ENCODE measurements around the gene BAIAP2L1. TPM values are rescaled to one million over a fixed set of nuclear protein-coding genes. Genes with fewer than 3 reads are reported as not detected.

The BAIAP2L1 gene
- total and polyA plus RNA-seq, 2 experiments from 2014 or later: 24.1 to 38.3 TPM

DNA sequence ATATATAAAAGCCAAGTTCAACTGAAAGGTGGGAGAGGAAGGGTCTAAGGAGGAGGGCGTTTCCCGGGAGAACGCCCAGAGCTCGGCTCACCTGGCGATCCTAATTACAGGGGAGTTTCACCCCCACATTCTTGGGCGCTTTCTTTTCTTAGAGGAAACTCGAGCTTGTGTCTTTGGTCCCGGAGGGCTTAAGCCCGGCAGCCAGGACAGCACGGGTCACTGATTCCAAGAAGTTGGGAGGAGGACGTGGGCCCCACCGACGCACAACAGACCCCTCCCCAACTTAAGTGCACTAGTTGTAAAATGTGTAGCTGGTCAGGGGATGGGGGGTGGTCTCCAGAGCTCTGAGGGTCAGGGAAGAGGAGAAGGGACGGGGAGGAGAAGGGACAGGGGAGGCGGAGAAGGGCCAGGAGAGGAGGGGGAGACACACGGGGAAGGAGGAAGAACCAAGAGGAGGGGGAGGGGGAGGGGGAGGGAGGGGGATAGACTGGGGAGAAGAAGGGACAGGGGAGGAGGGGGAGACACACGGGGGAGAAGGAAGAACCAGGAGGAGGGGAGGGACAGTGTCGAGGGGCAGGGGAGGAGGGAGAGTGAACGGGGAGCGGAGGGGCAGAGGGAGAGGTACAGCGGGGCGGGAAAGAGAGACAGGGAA, 874 bp downstream of the BAIAP2L1 start:
- Mint-ChIP-seq H3K4me3 (peak overlapping the region; percentile 77), H3K27me3 (ENCODE audit: insufficient read depth, low read depth, poor library complexity) (peaks cover 10% of the 10 kb centered on the region), H3K27ac (peak overlapping the region; percentile 66; the same call in 1 of the 2 replicates), H3K36me3 (ENCODE audit: low read depth) (peaks cover 15% of the 10 kb centered on the region), H3K4me1 (peaks cover 27% of the 10 kb centered on the region), H3K9me3 (peaks cover 12% of the 10 kb centered on the region)
- H4K20me1 ChIP-seq (replicated peaks; ENCODE audit: insufficient read depth): peaks cover 32% of the 10 kb centered on the region
- H2AFZ ChIP-seq: no peak overlapping the region
- TF ChIP-seq CREB1 (CRISPR knock-in tag; IDR thresholded peaks at IDR 0.05; ENCODE audit: low read depth) (no peak), STAT1 (IDR thresholded peaks at IDR 0.05; ENCODE audit: unreplicated experiment) (no peak), JUNB (IDR thresholded peaks at IDR 0.05; ENCODE audit: unreplicated experiment) (no peak), POLR2AphosphoS5 (IDR thresholded peaks at IDR 0.05; ENCODE audit: low read depth) (no peak), EZH2 (IDR thresholded peaks at IDR 0.05; ENCODE audit: low read depth, unreplicated experiment) (no peak), ZNF331 (CRISPR knock-in tag; IDR thresholded peaks at IDR 0.05; ENCODE audit: low read depth) (no peak), ZNF114 (CRISPR knock-in tag; IDR thresholded peaks at IDR 0.05) (no peak), NANOG (IDR thresholded peaks at IDR 0.05; ENCODE audit: borderline replicate concordance) (no peak), EZH2phosphoT487 (IDR thresholded peaks at IDR 0.05; ENCODE audit: unreplicated experiment) (no peak), ETS1 (IDR thresholded peaks at IDR 0.05) (no peak)
- TF ChIP-seq, protein P1, sequence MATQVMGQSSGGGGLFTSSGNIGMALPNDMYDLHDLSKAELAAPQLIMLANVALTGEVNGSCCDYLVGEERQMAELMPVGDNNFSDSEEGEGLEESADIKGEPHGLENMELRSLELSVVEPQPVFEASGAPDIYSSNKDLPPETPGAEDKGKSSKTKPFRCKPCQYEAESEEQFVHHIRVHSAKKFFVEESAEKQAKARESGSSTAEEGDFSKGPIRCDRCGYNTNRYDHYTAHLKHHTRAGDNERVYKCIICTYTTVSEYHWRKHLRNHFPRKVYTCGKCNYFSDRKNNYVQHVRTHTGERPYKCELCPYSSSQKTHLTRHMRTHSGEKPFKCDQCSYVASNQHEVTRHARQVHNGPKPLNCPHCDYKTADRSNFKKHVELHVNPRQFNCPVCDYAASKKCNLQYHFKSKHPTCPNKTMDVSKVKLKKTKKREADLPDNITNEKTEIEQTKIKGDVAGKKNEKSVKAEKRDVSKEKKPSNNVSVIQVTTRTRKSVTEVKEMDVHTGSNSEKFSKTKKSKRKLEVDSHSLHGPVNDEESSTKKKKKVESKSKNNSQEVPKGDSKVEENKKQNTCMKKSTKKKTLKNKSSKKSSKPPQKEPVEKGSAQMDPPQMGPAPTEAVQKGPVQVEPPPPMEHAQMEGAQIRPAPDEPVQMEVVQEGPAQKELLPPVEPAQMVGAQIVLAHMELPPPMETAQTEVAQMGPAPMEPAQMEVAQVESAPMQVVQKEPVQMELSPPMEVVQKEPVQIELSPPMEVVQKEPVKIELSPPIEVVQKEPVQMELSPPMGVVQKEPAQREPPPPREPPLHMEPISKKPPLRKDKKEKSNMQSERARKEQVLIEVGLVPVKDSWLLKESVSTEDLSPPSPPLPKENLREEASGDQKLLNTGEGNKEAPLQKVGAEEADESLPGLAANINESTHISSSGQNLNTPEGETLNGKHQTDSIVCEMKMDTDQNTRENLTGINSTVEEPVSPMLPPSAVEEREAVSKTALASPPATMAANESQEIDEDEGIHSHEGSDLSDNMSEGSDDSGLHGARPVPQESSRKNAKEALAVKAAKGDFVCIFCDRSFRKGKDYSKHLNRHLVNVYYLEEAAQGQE (IDR thresholded peaks at IDR 0.05; ENCODE audit: unreplicated experiment): no peak
- TF ChIP-seq, protein P2, sequence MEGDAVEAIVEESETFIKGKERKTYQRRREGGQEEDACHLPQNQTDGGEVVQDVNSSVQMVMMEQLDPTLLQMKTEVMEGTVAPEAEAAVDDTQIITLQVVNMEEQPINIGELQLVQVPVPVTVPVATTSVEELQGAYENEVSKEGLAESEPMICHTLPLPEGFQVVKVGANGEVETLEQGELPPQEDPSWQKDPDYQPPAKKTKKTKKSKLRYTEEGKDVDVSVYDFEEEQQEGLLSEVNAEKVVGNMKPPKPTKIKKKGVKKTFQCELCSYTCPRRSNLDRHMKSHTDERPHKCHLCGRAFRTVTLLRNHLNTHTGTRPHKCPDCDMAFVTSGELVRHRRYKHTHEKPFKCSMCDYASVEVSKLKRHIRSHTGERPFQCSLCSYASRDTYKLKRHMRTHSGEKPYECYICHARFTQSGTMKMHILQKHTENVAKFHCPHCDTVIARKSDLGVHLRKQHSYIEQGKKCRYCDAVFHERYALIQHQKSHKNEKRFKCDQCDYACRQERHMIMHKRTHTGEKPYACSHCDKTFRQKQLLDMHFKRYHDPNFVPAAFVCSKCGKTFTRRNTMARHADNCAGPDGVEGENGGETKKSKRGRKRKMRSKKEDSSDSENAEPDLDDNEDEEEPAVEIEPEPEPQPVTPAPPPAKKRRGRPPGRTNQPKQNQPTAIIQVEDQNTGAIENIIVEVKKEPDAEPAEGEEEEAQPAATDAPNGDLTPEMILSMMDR (conservative IDR thresholded peaks at IDR 0.05; ENCODE audit: low read depth in 2 of 2): no peak
- TF ChIP-seq, protein P3, sequence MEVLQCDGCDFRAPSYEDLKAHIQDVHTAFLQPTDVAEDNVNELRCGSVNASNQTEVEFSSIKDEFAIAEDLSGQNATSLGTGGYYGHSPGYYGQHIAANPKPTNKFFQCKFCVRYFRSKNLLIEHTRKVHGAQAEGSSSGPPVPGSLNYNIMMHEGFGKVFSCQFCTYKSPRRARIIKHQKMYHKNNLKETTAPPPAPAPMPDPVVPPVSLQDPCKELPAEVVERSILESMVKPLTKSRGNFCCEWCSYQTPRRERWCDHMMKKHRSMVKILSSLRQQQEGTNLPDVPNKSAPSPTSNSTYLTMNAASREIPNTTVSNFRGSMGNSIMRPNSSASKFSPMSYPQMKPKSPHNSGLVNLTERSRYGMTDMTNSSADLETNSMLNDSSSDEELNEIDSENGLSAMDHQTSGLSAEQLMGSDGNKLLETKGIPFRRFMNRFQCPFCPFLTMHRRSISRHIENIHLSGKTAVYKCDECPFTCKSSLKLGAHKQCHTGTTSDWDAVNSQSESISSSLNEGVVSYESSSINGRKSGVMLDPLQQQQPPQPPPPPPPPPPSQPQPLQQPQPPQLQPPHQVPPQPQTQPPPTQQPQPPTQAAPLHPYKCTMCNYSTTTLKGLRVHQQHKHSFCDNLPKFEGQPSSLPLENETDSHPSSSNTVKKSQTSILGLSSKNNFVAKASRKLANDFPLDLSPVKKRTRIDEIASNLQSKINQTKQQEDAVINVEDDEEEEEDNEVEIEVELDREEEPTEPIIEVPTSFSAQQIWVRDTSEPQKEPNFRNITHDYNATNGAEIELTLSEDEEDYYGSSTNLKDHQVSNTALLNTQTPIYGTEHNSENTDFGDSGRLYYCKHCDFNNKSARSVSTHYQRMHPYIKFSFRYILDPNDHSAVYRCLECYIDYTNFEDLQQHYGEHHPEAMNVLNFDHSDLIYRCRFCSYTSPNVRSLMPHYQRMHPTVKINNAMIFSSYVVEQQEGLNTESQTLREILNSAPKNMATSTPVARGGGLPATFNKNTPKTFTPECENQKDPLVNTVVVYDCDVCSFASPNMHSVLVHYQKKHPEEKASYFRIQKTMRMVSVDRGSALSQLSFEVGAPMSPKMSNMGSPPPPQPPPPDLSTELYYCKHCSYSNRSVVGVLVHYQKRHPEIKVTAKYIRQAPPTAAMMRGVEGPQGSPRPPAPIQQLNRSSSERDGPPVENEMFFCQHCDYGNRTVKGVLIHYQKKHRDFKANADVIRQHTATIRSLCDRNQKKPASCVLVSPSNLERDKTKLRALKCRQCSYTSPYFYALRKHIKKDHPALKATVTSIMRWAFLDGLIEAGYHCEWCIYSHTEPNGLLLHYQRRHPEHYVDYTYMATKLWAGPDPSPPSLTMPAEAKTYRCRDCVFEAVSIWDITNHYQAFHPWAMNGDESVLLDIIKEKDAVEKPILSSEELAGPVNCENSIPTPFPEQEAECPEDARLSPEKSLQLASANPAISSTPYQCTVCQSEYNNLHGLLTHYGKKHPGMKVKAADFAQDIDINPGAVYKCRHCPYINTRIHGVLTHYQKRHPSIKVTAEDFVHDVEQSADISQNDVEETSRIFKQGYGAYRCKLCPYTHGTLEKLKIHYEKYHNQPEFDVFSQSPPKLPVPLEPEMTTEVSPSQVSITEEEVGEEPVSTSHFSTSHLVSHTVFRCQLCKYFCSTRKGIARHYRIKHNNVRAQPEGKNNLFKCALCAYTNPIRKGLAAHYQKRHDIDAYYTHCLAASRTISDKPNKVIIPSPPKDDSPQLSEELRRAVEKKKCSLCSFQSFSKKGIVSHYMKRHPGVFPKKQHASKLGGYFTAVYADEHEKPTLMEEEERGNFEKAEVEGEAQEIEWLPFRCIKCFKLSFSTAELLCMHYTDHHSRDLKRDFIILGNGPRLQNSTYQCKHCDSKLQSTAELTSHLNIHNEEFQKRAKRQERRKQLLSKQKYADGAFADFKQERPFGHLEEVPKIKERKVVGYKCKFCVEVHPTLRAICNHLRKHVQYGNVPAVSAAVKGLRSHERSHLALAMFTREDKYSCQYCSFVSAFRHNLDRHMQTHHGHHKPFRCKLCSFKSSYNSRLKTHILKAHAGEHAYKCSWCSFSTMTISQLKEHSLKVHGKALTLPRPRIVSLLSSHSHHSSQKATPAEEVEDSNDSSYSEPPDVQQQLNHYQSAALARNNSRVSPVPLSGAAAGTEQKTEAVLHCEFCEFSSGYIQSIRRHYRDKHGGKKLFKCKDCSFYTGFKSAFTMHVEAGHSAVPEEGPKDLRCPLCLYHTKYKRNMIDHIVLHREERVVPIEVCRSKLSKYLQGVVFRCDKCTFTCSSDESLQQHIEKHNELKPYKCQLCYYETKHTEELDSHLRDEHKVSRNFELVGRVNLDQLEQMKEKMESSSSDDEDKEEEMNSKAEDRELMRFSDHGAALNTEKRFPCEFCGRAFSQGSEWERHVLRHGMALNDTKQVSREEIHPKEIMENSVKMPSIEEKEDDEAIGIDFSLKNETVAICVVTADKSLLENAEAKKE (CRISPR knock-in tag; IDR thresholded peaks at IDR 0.05): no peak
- H3K9me2 ChIP-seq (ENCODE audit: insufficient read depth): no peaks in the 10 kb centered on the region
- peaks cover 23% of the 10 kb centered on the region for H3K4me1 ChIP-seq (ENCODE audit: insufficient read depth)
- ATAC-seq (peak; percentile 5; the same call in 2 of the 3 replicates), DNase-seq (ENCODE audit: low spot score) (peak; percentile 73)
- no peaks in the 10 kb centered on the region for H3K27me3 ChIP-seq (ENCODE audit: insufficient read depth)
- H3K4me2 ChIP-seq: peak overlapping the region; percentile 80
- no peaks in the 10 kb centered on the region for H3K36me3 ChIP-seq (ENCODE audit: insufficient read depth)
- 0 out of 2 replicates have a peak, but pooled peaks cover 2% of the 10 kb centered on the region for H3F3A ChIP-seq (replicated peaks; ENCODE audit: low read depth)
- H3K79me2 ChIP-seq (replicated peaks; ENCODE audit: insufficient read depth): peaks cover 51% of the 10 kb centered on the region
- peak overlapping the region; percentile 61 for H3K4me3 ChIP-seq
- H3K27ac ChIP-seq (ENCODE audit: low read depth): peak overlapping the region; percentile 95

Data from GM23338 (cell line).